HG03520 (cell line): ENCODE data around the gene PAX6.

Experiments used
- ATAC-seq: cut with Tn5 transposase; IDR thresholded peaks from one replicate; pipeline ENCODE4 v1.9.1; 2021; ENCODE audit warnings: mild to moderate bottlenecking, moderate library complexity; ENCODE audit not compliant: unreplicated experiment

Gene PAX6

GRCh38 chr11:31798554-31799434 lies 12.3 kb downstream of the PAX6 start:
- no peak for ATAC-seq

- no peak for ATAC-seq
Measured at GRCh38 chr11:31798057-31798553, 13.0 kb downstream of the PAX6 start.

GRCh38 chr11:31797190-31798056 lies 13.7 kb downstream of the PAX6 start:
- ATAC-seq, result no peak

- ATAC-seq, result no peak
Measured at GRCh38 chr11:31796499-31797189, 14.5 kb downstream of the PAX6 start.

GRCh38 chr11:31795706-31796498 lies 15.2 kb downstream of the PAX6 start:
- no peak for ATAC-seq

GRCh38 chr11:31794548-31794947 lies 16.6 kb downstream of the PAX6 start:
- no peak for ATAC-seq

GRCh38 chr11:31793264-31793663 lies 17.9 kb downstream of the PAX6 start:
- no peak for ATAC-seq

- ATAC-seq, result no peak
Measured at GRCh38 chr11:31792456-31792855, 18.7 kb downstream of the PAX6 start.

- ATAC-seq, result no peak
Measured at GRCh38 chr11:31792036-31792435, 19.1 kb downstream of the PAX6 start.

GRCh38 chr11:31790649-31791048 lies 20.5 kb downstream of the PAX6 start:
- ATAC-seq, result no peak

GRCh38 chr11:31788085-31788484 lies 23.0 kb downstream of the PAX6 start:
- ATAC-seq, result no peak

- ATAC-seq, result no peak
Measured at GRCh38 chr11:31786996-31787685, 24.0 kb downstream of the PAX6 start.

- ATAC-seq, result no peak
Measured at GRCh38 chr11:31784611-31785010, 26.5 kb downstream of the PAX6 start.

GRCh38 chr11:31783252-31783651 lies 27.9 kb downstream of the PAX6 start:
- ATAC-seq, result no peak

- ATAC-seq, result no peak
Measured at GRCh38 chr11:31782257-31782656, 28.9 kb downstream of the PAX6 start.

- no peak for ATAC-seq
Measured at GRCh38 chr11:31780480-31780971, 30.6 kb downstream of the PAX6 start.

- ATAC-seq, result no peak
Measured at GRCh38 chr11:31780078-31780477, 31.0 kb downstream of the PAX6 start.

- no peak for ATAC-seq
Measured at GRCh38 chr11:31779374-31779791, 31.7 kb downstream of the PAX6 start.

- ATAC-seq, result no peak
Measured at GRCh38 chr11:31772412-31772811, 38.7 kb downstream of the PAX6 start.
